DMS153 treated with DMSO at 0.1 percent for 48 hours (cell line): ENCODE measurements around the gene DHRS1.
A peak's percentile ranks its signal among the peaks of the same experiment; 100 is the strongest.

Source experiments
- DNase-seq: peaks from one replicate; lab custom pipeline; 2025; ENCODE audit not compliant: unreplicated experiment; lab: John Stamatoyannopoulos, UW

Gene DHRS1

GRCh38 chr14:24285351-24285750 is 14.2 kb downstream of the DHRS1 start:
- no peak for DNase-seq

GRCh38 chr14:24284501-24285035 is 15.0 kb downstream of the DHRS1 start:
- DNase-seq = no peak

- DNase-seq = no peak
These were observed 15.7 kb downstream of the DHRS1 start for GRCh38 chr14:24283796-24284460.

DNA sequence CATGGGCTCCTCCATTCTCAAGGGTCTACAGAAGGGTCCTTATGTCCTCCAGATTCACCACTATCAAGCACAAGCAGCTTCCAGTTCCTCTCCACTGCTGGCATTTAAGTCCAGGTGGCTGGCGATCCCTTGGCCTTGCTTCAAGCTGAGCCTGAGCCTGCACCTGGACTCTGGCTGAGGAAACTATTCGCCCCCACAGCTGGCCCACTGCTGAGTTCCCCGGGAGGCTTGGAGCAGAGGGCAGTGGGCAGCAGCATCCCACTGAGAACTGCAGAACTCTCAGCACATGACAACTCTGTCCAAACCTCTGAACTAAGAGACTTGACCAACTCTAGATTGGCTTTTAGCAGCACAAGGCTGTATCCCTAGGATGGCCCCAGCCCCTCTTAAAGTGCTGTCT is 16.8 kb downstream of the DHRS1 start:
- DNase-seq = no peak

GRCh38 chr14:24281636-24282035 is 17.9 kb downstream of the DHRS1 start:
- DNase-seq = no peak

- no peak for DNase-seq
These were observed 18.7 kb downstream of the DHRS1 start for GRCh38 chr14:24280797-24281460.

DNA sequence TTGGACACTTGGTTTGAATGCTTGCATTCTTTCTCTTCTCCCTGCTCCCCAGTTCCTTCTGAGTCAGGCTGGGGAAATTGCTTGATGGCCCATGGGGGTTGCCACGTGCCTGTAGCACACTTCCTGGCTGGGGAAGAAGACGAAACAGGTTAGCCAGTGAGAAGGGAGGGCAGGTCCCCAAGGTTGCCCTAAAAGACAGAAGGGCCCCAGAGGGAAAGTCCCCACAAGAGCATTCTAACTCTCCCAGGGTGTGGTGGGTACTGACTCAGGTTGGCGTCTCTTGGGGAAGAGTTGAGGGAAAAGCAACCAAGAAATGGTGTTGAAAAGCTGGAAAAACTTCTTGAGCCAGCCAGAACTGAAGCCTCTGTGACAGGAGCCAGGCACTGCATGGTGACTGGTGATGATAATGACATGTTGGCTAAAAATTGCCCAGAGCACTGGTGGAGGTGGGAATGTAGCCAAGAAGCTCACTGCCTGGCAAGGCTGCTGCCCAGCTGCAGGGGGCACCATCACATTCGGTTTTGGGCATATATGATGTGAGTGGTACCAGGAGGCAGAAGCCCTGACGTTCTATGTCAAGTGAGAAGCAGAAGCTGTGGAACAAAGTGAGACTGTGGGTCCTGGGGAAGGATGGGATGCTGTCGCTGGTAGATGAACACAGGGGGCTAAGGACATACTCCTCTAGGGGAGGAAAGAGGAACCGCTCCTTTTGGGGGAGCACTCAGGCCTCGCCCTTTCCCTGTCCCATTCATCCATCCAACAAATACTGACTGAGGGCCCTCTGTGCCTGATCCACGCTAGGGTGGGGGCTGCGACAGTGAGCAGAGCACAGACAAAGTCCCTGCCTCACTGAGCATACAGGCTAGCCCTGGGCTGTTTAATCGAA is 20.0 kb downstream of the DHRS1 start:
- no peak for DNase-seq

DNA sequence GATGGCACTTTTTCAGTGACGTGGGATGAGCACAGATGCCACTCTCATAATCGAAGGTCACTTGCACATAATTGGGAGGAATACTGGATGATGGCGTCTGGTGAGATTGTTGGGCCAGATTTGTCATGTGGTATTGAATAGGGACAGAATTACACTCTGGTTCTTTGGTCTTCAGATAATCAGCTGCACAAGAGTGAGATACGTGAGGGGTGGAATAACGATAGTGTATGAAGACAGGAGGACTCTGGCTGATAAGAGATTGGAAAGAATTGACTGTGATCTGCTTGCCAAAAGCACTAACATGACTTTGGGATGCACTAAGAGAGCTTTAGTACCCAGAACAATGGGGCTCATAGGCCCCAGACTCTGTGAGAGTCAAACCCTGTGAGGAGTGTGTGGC is 21.2 kb downstream of the DHRS1 start:
- no peak for DNase-seq

GRCh38 chr14:24277606-24278321 is 21.8 kb downstream of the DHRS1 start:
- DNase-seq = no peak

- DNase-seq = no peak
These were observed 22.5 kb downstream of the DHRS1 start for GRCh38 chr14:24277071-24277470.

GRCh38 chr14:24274101-24274543 is 25.5 kb downstream of the DHRS1 start:
- DNase-seq = no peak

- DNase-seq = no peak
These were observed 26.1 kb downstream of the DHRS1 start for GRCh38 chr14:24273422-24273998.

DNA sequence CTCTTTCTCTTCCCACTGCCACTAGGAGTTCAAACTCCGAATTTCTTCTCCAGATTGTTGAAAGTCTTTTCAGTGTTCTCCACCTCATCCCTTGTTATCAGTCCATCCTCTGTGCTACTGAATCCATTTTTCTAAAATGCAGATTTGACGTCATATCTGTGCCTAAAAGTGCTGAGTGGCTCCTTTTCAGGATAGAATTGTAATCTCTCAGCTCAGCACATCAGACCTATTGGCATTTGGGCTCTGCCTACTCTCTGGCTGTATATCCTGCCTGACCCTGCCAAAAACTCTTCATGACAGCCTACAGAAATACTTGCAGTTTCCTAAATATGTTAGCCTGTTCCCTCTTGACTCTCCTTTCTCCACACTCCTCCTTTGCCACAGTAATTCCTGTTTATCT is 27.1 kb downstream of the DHRS1 start:
- no peak for DNase-seq

GRCh38 chr14:24271834-24272263 is 27.7 kb downstream of the DHRS1 start:
- DNase-seq = no peak

- DNase-seq = peak; percentile 72
These were observed 28.3 kb downstream of the DHRS1 start, which contains the start of gene RABGGTA for GRCh38 chr14:24271134-24271833. Gene RABGGTA, minus strand, starts transcription at chr14:24271597. Its CDS starts 482 bp downstream, at chr14:24271115.

DNA sequence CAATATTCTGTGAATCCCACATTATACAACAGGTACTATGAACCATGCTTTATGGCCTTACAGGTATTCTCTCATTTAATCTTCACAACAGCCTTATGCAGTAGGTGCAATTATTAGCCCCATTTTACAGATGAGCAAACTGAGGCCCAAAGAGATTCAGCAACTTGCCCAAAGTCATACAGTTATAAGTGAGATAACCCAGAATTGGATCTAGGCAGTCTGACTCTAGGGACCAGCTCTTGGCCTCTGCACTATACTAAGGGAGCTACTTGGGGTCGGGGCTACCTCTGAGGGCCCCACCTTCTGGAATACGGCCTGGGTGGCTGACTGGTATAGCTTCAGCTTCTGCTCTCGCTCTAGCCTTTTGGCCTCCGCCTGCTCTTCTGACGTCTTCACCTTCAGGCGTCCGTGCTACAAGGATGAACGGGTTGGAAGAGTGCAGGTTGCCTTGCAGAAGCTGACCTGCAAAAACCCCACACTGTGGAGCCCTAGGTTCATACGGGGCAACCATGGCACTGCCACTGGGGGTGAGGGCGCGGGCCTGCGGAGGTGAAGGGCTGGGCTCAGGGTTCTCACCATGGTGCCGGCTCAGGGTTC is 28.9 kb downstream of the DHRS1 start:
- no peak for DNase-seq

GRCh38 chr14:24269910-24270536 is 29.6 kb downstream of the DHRS1 start:
- no peak for DNase-seq

- no peak for DNase-seq
These were observed 30.2 kb downstream of the DHRS1 start for GRCh38 chr14:24269368-24269767.

DNA sequence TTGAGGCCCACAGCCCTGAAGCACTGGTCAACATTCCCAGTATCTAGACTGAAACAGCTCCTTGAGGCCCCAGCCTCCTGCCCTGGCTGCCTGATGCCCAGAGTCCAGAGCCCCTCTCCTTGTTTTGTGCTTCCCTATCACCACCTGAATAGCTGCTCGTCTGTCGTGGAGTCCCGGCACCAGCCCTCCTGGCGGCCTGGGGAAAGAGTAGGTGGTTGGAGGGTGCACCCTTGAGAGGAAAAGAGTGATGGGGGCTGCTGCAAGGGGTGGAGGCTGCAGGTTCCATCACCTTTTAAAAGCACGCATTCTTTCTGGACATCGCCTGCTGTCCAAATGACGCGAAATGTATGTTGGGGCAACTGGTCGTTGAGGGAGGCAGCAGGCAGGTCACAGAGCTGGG is 31.4 kb downstream of the DHRS1 start:
- DNase-seq = no peak
